Gastroesophageal sphincter (tissue), 3 donors: ENCODE data around the gene EHD3.

ENCODE experiments used
- EP300 ChIP-seq: sonication (generic); formaldehyde crosslinking; IDR thresholded peaks from one replicate; pipeline ENCODE4 v1.6.1; 2017; ENCODE audit warnings: antibody characterized with exemption, mild to moderate bottlenecking
- POLR2A ChIP-seq, 2 donors: fragments of 450-650 bp; IDR thresholded peaks; one replicate each; pipeline ENCODE4 v1.6.1; 2017; ENCODE audit warnings: antibody characterized with exemption in 2 of 2, mild to moderate bottlenecking in 2 of 2, moderate library complexity in 1 of 2
- POLR2AphosphoS5 ChIP-seq: sonication (generic); formaldehyde crosslinking; IDR thresholded peaks from one replicate; pipeline ENCODE4 v1.6.1; 2017; ENCODE audit warnings: antibody characterized with exemption
- TF ChIP-seq, protein P1 (sequence below), 4 experiments: fragments of 200-600 bp in 2 of 4; fragments of 450-650 bp in 2 of 4; sonication (generic) in 1 of 4; IDR thresholded peaks; one replicate each; pipeline ENCODE4 v1.5.1; 2017 to 2019; ENCODE audit warnings: antibody characterized with exemption in 4 of 4, mild to moderate bottlenecking in 2 of 4, moderate library complexity in 2 of 4

DNA sequence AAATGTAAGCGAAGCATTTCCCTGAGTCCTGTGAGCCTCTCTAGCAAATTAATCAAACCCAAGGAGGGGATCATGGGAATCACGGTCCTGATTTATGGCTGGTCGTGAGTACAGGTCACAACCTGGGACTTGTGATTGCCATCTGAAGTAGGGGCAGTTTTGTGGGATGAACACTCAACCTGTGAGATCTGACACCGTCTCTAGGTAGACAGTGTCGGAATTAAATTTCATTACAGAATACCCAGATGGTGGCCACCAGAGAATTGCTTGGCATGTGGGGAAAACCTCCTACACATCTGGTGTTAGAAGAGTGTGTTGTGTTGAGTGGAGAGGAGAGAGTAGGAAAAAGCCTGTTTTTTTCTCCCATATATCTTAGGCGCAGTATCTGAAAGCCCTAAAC is 29.2 kb upstream of the EHD3 start:
- TF ChIP-seq, protein P1, sequence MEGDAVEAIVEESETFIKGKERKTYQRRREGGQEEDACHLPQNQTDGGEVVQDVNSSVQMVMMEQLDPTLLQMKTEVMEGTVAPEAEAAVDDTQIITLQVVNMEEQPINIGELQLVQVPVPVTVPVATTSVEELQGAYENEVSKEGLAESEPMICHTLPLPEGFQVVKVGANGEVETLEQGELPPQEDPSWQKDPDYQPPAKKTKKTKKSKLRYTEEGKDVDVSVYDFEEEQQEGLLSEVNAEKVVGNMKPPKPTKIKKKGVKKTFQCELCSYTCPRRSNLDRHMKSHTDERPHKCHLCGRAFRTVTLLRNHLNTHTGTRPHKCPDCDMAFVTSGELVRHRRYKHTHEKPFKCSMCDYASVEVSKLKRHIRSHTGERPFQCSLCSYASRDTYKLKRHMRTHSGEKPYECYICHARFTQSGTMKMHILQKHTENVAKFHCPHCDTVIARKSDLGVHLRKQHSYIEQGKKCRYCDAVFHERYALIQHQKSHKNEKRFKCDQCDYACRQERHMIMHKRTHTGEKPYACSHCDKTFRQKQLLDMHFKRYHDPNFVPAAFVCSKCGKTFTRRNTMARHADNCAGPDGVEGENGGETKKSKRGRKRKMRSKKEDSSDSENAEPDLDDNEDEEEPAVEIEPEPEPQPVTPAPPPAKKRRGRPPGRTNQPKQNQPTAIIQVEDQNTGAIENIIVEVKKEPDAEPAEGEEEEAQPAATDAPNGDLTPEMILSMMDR (IDR thresholded peaks at IDR 0.05), result no peak
- TF ChIP-seq POLR2A (IDR thresholded peaks at IDR 0.05) (no peak), POLR2AphosphoS5 (no peak), EP300 (no peak)
